ENCODE results near the gene WWOX. TPM values are rescaled to one million over a fixed set of nuclear protein-coding genes. Genes with fewer than 3 reads are reported as not detected.

The WWOX gene
- total RNA-seq, 1 experiment from 2014 or later = 15.6 TPM

GRCh38 chr16:78224342-78224741, 124.9 kb downstream of the WWOX start:
- no peaks in the 10 kb centered on the region for H3K79me2 ChIP-seq (ENCODE audit: insufficient read depth, low read length)
- H3K27me3 Mint-ChIP-seq (ENCODE audit: low read depth) = no peaks in the 10 kb centered on the region; the same call in 1 of the 2 replicates
- no peak overlapping the region for H3K14ac ChIP-seq (ENCODE audit: insufficient read depth, low read length)
- no peak overlapping the region for H3K4me2 ChIP-seq (ENCODE audit: insufficient read depth, insufficient read length, low read length)
- H3K27me3 ChIP-seq (ENCODE audit: insufficient read depth, low read length) = no peaks in the 10 kb centered on the region
- no peaks in the 10 kb centered on the region for H3K9me3 ChIP-seq (ENCODE audit: control insufficient read depth, low read depth, low read length)
- H3K4ac ChIP-seq (ENCODE audit: low read depth, low read length) = no peak overlapping the region
- no peak overlapping the region for H3T11ph ChIP-seq (ENCODE audit: low read length)
- TF ChIP-seq CTCF (conservative IDR thresholded peaks at IDR 0.05) = no peak
- no peak overlapping the region for H4K5ac ChIP-seq (ENCODE audit: insufficient read length, low read depth, low read length)
- H3K56ac ChIP-seq (ENCODE audit: insufficient read length, low read depth, low read length) = no peak overlapping the region
- H3K27ac ChIP-seq (ENCODE audit: insufficient read length, low read depth, low read length) = no peak overlapping the region
- H2AK5ac ChIP-seq (ENCODE audit: insufficient read length, low read length) = no peak overlapping the region
- DNase-seq = no peak
- no peaks in the 10 kb centered on the region for H3K36me3 Mint-ChIP-seq (ENCODE audit: insufficient read depth in 1 of 3, low read depth in 3 of 3)
- H3K27ac Mint-ChIP-seq = no peak overlapping the region
- no peak overlapping the region for H3K9ac ChIP-seq (ENCODE audit: extremely low read depth, insufficient read length, low read length)
- peaks cover 0 to 8% of the 10 kb centered on the region in 2 experiments; a peak in 2 of 4 replicates for H3K4me1 Mint-ChIP-seq
- no peaks in the 10 kb centered on the region for H3K4me1 ChIP-seq (ENCODE audit: insufficient read depth, low read length)
- no peaks in the 10 kb centered on the region for H3K23me2 ChIP-seq (ENCODE audit: insufficient read length, low read depth, low read length, poor library complexity, severe bottlenecking)
- no peak overlapping the region for H3K4me3 Mint-ChIP-seq
- no CpG with 5 or more reads among the region's 2 CpGs for WGBS (ENCODE audit: extremely low coverage, insufficient read length, low lambda C conversion rate)
- H3K9me3 Mint-ChIP-seq = no peaks in the 10 kb centered on the region
- no peaks in the 10 kb centered on the region for H4K20me1 ChIP-seq (ENCODE audit: control insufficient read depth, insufficient read depth, insufficient read length)
- H4K91ac ChIP-seq (ENCODE audit: insufficient read length, low read depth, low read length) = no peak overlapping the region
- H2AFZ ChIP-seq (ENCODE audit: low read length) = no peak overlapping the region
- H2BK5ac ChIP-seq (ENCODE audit: insufficient read length, low read length) = no peak overlapping the region
- H2BK12ac ChIP-seq (ENCODE audit: insufficient read length, low read depth, low read length) = no peak overlapping the region
- no peak overlapping the region for H3K23ac ChIP-seq (ENCODE audit: insufficient read length, low read depth, low read length)
- no peak overlapping the region for H2BK120ac ChIP-seq (ENCODE audit: low read depth, low read length, poor library complexity, severe bottlenecking)
- H2BK20ac ChIP-seq (ENCODE audit: low read depth, low read length, poor library complexity, severe bottlenecking) = no peak overlapping the region
- no peak overlapping the region for H3K18ac ChIP-seq (ENCODE audit: insufficient read length, low read depth, low read length)
- no peak overlapping the region for H4K8ac ChIP-seq (replicated peaks; ENCODE audit: insufficient read length, low read depth, low read length)
- no peaks in the 10 kb centered on the region for H3K79me1 ChIP-seq (ENCODE audit: insufficient read depth, low read depth, low read length, poor library complexity, severe bottlenecking)
- H2BK15ac ChIP-seq (ENCODE audit: low read depth, low read length) = no peak overlapping the region
